Posterior vena cava (tissue), 2 donors: ENCODE measurements around the gene ADAMTS12. TPM values are rescaled to one million over a fixed set of nuclear protein-coding genes. Genes with fewer than 3 reads are reported as not detected.

Experiments
- DNase-seq: peaks from one replicate; pipeline ENCODE4 v3.0.0-alpha.2; 2020; ENCODE audit warnings: low spot score
- intact Hi-C, 2 donors: fragments of 100-400 bp; cut with DNase I; formaldehyde crosslinking; loops; one replicate each; pipeline versions ENCODE4 v1.14.1 to v1.14.2; 2022 to 2023
- total RNA-seq, 2 donors: library from RNA; stranded (reverse); fragmentation: NEBNext Ultra II Directional; extraction: Animal tissue kit (Norgen Biotek cat#: 25700); gene quantifications; one replicate each; pipeline ENCODE4 v1.2.1, GENCODE V29; 2021
- donor health status: DM: yes; HTN: yes; CAD: no.
- donor health status: DM: yes; HTN: yes; CAD: no.

ADAMTS12 gene
- total RNA-seq, 2 donors from 2014 or later: 5.9 to 7.1 TPM

DNA sequence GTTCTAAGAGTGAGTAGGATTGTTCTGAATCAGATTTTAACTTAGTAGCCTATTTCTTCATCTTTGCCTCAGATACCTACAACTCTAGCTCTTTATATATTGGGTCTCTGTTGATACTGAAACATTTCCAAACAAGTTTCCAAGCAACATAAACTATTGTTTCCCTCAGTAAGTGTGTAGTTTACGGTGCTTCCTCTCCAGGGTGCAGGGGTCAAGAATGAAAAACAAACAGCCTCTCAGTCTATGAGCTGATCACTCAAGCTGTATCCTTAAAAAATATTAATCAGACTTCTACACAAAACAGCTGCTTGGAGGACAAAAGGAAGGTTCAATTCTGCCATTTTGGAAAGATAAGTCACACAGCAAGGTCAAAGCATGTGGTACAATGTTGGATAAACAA lies 75.0 kb downstream of the ADAMTS12 start:
- intact Hi-C loops: no loop called here
- DNase-seq: no peak

- DNase-seq: no peak
- intact Hi-C loops: no loop called here
These were observed 79.0 kb downstream of the ADAMTS12 start for GRCh38 chr5:33812746-33813145.

DNA sequence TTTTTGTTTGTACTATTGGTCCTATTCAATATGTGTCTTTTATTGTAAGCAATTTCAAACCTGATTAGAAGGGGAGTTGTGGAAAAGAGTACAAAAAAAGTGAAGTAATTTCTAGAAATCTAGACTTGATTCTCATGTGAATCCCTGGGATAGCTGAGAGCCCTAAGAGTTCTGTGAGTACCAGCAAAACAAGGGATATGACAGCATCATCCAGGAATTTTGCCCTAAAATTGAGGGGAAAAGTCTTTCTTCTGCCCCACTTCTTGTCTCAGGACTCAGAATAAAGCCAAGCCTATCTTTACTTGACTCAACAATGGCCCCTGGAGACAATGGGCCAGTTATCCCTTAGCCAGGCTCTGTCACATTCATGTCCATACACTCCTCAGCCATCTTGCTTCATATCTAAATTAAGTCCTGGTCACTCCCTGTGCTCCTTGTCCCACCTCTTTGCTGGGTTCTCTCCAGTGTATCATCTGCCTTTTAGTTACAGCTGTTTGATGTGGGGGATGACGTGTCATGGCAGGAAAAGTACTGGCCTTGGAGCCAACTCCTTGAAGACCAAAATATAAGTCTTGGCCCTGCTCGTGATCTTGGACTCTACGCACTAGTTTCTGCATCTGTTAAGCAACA lies 81.2 kb downstream of the ADAMTS12 start:
- intact Hi-C loops: no loop called here
- no peak for DNase-seq

DNA sequence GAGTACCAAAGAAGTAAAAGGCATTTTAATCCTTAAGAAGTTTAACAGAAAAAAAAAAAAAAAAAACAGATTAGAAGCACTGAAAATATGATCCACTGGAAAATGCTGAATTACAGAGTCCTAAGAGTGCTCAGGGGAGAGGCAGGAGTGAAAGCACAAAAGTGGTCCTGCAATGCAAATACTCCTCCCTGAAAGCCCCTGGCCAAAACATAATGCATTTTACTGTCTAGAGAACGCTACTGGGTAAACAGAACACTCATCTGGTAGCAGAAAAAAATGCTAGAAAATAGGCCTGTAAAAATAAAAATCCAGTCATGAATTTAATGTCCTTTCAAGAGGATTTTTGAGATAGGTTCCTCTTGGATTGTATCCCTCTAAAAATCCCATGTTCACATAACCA lies 81.9 kb downstream of the ADAMTS12 start:
- DNase-seq: no peak
- intact Hi-C loops: no loop called here

DNA sequence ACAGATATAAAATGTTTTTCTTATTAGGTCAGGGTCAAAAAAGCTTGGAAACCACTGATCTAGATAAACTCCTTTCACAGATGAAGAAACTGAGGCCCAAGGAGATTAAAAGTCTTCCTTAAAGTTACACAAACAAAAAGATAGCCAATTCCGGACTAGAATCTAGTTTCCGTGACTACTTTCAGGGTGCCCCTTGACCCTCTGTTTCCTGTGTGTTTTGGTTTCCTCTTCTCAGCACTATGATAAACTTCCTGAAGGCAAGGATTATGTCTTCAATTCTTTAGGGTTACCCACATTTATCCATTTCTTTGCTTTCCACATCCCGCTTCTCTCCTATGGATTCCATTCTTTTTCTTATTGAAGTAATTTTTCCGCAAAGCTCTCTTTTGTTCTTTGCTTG lies 83.1 kb downstream of the ADAMTS12 start:
- intact Hi-C loops: no loop called here
- DNase-seq: no peak

GRCh38 chr5:33807771-33808170 lies 84.0 kb downstream of the ADAMTS12 start:
- intact Hi-C loops: no loop called here
- no peak for DNase-seq

DNA sequence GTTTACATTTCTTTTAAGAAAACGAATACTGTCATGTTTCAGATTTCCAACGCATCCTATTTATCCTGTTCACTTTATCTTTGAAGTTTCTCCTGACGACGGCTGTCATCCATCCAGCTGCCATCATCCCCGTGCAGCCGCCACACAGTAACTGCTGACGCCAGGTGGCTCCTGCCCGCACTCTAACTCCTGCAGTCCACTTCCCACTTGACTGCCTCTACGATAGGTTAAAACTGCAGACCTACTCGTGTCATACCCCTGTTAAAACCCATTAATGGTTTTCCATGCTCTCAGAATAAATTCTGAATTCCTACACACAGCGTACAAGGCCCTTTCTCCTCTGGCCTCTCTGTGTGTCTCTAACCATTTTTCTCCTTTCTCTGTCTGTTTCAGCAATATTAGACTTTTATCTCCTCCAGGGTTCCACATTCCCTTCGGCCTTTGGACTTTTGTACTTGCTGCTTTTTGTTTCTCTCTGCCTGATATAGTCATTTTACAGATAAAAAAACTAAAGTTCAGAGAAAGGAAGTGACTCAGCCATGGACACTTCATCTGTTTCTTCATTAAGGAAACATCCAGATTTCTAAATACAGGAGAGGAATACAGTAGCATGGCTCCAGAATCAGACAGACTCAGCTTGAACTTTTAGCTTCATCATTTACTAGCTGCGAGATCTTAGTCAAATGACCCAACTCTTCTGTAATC lies 84.9 kb downstream of the ADAMTS12 start:
- no peak for DNase-seq
- intact Hi-C loops: no loop called here

GRCh38 chr5:33801292-33801691 lies 90.5 kb downstream of the ADAMTS12 start:
- no peak for DNase-seq
- intact Hi-C loops: no loop called here

- intact Hi-C loops: no loop called here
- no peak for DNase-seq
These were observed 91.4 kb downstream of the ADAMTS12 start for GRCh38 chr5:33800241-33800950.

DNA sequence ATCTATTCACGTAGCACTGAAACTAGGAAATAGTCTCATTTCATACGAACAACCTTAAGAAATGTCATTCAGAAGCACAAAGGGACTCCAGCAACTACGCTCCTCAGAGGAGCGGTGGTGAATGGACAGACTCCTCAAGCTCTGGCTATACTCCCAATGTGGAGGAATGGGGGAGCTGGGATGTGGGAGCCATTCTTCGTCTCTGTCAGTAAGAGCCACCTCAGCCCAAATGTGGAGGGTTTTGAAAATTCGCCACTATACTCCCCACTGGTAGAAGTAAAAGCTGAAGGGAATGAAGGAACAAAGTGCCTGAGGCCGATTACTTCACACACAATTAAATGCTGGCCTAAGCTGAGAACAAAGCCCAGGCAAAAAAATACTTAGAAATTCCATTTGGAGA lies 96.3 kb downstream of the ADAMTS12 start:
- intact Hi-C loops: no loop called here
- no peak for DNase-seq

GRCh38 chr5:33794550-33795181 lies 97.1 kb downstream of the ADAMTS12 start:
- intact Hi-C loops: no loop called here
- DNase-seq: no peak

DNA sequence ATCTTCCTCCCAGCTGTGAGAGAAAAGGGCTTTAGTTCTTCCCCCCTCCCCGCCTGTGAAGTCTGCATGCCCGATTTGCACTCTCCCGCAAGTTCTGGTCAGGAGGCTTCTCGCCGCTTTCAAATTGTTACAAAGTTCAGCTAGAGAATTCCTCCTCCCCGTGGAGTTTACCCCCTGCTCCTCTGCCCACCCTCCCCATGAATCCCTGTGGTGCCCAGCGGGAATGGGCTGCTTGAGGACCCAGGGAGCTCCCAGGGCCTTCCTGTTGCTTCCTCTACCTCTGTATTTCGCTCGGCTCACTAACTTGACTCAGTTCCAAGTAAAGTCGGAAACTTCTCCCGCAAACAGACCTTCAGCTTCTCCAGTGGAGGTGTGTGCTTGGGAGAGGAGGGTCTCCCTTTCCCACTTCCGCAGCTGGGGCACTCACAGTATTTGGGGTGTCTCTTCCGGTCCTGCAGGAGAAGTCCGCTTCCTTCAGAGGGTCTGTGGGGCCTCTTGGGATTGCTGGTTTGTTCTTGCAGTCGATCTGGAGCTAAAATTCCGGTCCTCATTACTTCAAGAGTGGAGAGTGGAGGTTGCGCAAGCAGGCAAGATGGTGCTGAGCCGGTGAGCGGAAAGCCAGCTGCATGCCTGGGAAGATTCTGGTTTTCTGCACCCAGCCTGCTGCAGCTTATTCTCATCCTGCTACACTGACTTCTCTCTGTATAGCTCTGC lies 97.8 kb downstream of the ADAMTS12 start:
- DNase-seq: no peak
- intact Hi-C loops: no loop called here

DNA sequence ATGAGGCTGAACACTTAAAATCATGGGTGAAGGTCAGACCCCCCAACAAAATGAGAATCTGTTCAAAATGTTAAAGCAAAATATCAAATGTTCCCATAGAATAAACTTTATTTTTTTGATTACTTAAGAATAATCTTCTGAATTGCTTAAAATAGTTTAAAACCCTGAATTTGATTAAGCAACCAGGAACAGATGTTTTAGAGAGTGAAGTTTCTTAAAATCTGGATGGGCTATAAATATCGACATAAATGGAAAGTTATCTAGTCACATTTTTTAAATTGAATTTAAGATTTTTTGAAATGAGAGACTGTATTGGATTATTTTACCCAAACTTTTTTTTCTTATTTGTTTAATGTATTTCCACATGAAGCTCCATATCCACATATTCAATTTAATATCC lies 98.5 kb downstream of the ADAMTS12 start:
- DNase-seq: no peak

DNA sequence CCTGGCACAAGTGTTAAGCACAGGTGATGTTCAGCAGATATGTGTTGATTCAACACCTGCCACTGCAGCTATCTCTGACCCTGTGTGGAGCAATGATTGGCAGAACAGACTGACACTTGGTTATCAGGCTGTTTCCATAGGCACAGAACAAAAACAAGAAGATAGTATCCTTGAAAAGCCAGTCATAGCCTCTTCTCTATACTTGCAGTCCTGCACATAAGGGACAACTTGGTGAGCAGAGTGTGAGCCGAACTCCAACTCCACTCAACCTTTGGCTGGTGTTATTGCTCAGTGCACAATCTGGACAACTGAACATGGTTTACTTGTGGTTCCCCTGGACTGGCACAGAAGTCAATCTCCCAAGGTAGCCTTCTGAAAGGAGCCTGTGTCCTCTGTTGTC lies 99.2 kb downstream of the ADAMTS12 start:
- intact Hi-C loops: no loop called here
- DNase-seq: no peak

More for the DNA sequence above, 98.5 kb downstream of the ADAMTS12 start:
- intact Hi-C loops: no loop called here

GRCh38 chr5:33789567-33789957 lies 102.2 kb downstream of the ADAMTS12 start:
- no peak for DNase-seq
- intact Hi-C loops: no loop called here

GRCh38 chr5:33788922-33789566 lies 102.7 kb downstream of the ADAMTS12 start:
- intact Hi-C loops: no loop called here
- DNase-seq: no peak

- intact Hi-C loops: no loop called here
- DNase-seq: no peak
These were observed 106.2 kb downstream of the ADAMTS12 start for GRCh38 chr5:33785571-33785970.

DNA sequence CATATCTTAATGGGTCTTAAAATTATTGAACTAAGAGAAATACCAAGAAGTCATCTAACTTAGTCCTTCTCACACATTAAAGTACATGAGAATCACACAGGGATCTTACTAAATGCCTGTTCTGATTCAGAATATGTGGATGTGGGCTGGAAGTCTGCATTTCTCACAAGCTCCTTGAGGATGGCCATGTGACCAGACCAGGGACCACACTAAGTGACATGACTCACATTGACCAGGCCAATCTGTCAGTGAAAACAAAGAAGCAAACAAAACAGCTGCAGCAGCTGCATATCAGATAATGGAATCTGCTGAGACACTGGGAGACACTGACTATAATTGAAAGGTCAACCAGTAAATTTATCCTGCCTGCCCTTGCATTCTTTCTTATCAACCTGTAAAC lies 110.5 kb downstream of the ADAMTS12 start:
- intact Hi-C loops: no loop called here
- DNase-seq: no peak

- no peak for DNase-seq
- intact Hi-C loops: no loop called here
These were observed 115.6 kb downstream of the ADAMTS12 start for GRCh38 chr5:33776151-33776660.
